Gastrocnemius medialis (tissue), 4 donors: ENCODE data around the gene DPP9. TPM values are rescaled to one million over a fixed set of nuclear protein-coding genes. Genes with fewer than 3 reads are reported as not detected.

ENCODE experiments used
- ATAC-seq, 2 donors: fragments of 150-250 bp; one replicate each; pipeline ENCODE4 v1.9.1; 2016
- DNase-seq, 2 donors: peaks; one replicate each; pipeline ENCODE4 v3.0.0-alpha.2; 2019
- H3K27ac ChIP-seq, 4 donors: fragments of 200-600 bp; sonication (generic); 1 replicate in 1 of 4; 2 replicates in 3 of 4; pipeline ENCODE4 v1.5.1; 2016 to 2018; ENCODE audit warnings: mild to moderate bottlenecking in 2 of 4, moderate library complexity in 1 of 4
- H3K27me3 ChIP-seq, 3 donors: fragments of 200-600 bp; sonication (generic) in 2 of 3; 1 replicate in 1 of 3; 2 replicates in 2 of 3; pipeline versions ENCODE4 v1.5.1 to v1.6.0; 2016 to 2019; ENCODE audit warnings: mild to moderate bottlenecking in 1 of 3, moderate library complexity in 1 of 3
- H3K36me3 ChIP-seq, 2 donors: fragments of 200-600 bp; sonication (generic) in 1 of 2; one replicate each; pipeline ENCODE4 v1.5.1; 2017 to 2018
- H3K4me1 ChIP-seq, 2 donors: fragments of 200-600 bp; sonication (generic) in 1 of 2; one replicate each; pipeline ENCODE4 v1.5.1; 2016 to 2017; ENCODE audit warnings: mild to moderate bottlenecking in 2 of 2
- H3K4me3 ChIP-seq, 4 donors: fragments of 200-600 bp; sonication (generic) in 3 of 4; 1 replicate in 1 of 4; 2 replicates in 3 of 4; pipeline ENCODE4 v1.5.1; 2016 to 2019; ENCODE audit warnings: mild to moderate bottlenecking in 2 of 4
- H3K9me3 ChIP-seq, 3 donors: fragments of 200-600 bp; sonication (generic) in 2 of 3; 1 replicate in 1 of 3; 2 replicates in 2 of 3; pipeline ENCODE4 v1.5.1; 2016 to 2019
- POLR2A ChIP-seq, 2 donors: fragments of 450-650 bp; IDR thresholded peaks; one replicate each; pipeline ENCODE4 v1.6.1; 2017; ENCODE audit warnings: antibody characterized with exemption in 2 of 2, mild to moderate bottlenecking in 2 of 2, moderate library complexity in 2 of 2
- in situ Hi-C, 4 donors: fragments of 200-750 bp; cut with MboI; loops; one replicate each; pipeline versions ENCODE4 v1.15.0 to v1.8.0; 2017; ENCODE audit warnings: low sequenced_read_pairs in 4 of 4
- intact Hi-C: fragments of 100-400 bp; cut with DNase I; formaldehyde crosslinking; loops from one replicate; pipeline ENCODE4 v1.15.1; 2023; ENCODE audit warnings: low total_unique reads
- total RNA-seq, 4 donors: library from RNA; depleted of rRNA; stranded (reverse); fragments of >200 nt; gene quantifications; one replicate each; pipeline versions ENCODE4 v1.1.0 to v1.2.3, GENCODE V29; 2016
- TF ChIP-seq, protein P1 (sequence below), 5 experiments: fragments of 450-650 bp in 3 of 5; fragments of 200-600 bp in 2 of 5; sonication (generic) in 2 of 5; IDR thresholded peaks in 4 of 5; conservative IDR thresholded peaks in 1 of 5; 1 replicate in 4 of 5; 2 replicates in 1 of 5; pipeline ENCODE4 v1.5.1; 2016 to 2019; ENCODE audit warnings: antibody characterized with exemption in 5 of 5, mild to moderate bottlenecking in 3 of 5, moderate library complexity in 3 of 5

The DPP9 gene
- total RNA-seq, 4 donors from 2014 or later, result 92.6 to 208 (median 148) TPM

GRCh38 chr19:4742723-4743646, 19.3 kb upstream of the DPP9 start:
- Histone ChIP-seq H3K27me3 (peaks cover under 1 to 2% (median 1%) of the 10 kb centered on the region in 3 donors), H3K9me3 (no peaks in the 10 kb centered on the region), H3K27ac (peak overlapping the region; percentile 25 to 48 (median 33)), H3K36me3 (no peaks in the 10 kb centered on the region), H3K4me3 (no peak overlapping the region), H3K4me1 (peaks cover 4 to 14% of the 10 kb centered on the region in 2 donors)
- peak in 1 of 2 donors; percentile 11 for ATAC-seq
- no peak for TF ChIP-seq POLR2A (IDR thresholded peaks at IDR 0.05)
- TF ChIP-seq, protein P1, sequence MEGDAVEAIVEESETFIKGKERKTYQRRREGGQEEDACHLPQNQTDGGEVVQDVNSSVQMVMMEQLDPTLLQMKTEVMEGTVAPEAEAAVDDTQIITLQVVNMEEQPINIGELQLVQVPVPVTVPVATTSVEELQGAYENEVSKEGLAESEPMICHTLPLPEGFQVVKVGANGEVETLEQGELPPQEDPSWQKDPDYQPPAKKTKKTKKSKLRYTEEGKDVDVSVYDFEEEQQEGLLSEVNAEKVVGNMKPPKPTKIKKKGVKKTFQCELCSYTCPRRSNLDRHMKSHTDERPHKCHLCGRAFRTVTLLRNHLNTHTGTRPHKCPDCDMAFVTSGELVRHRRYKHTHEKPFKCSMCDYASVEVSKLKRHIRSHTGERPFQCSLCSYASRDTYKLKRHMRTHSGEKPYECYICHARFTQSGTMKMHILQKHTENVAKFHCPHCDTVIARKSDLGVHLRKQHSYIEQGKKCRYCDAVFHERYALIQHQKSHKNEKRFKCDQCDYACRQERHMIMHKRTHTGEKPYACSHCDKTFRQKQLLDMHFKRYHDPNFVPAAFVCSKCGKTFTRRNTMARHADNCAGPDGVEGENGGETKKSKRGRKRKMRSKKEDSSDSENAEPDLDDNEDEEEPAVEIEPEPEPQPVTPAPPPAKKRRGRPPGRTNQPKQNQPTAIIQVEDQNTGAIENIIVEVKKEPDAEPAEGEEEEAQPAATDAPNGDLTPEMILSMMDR (IDR thresholded peaks at IDR 0.05 in 4 of 5, conservative IDR thresholded peaks at IDR 0.05 in 1 of 5), result no peak
- in situ Hi-C loops (no loop called here), intact Hi-C loops (no loop called here)
- no peak for DNase-seq

- Histone ChIP-seq H3K27me3 (no peaks in the 10 kb centered on the region), H3K9me3 (no peaks in the 10 kb centered on the region), H3K36me3 (no peaks in the 10 kb centered on the region), H3K4me1 (peaks cover 2 to 12% of the 10 kb centered on the region in 2 donors), H3K27ac (no peak overlapping the region), H3K4me3 (no peak overlapping the region)
- ATAC-seq (no peak), DNase-seq (no peak)
- no peak for TF ChIP-seq POLR2A (IDR thresholded peaks at IDR 0.05)
- TF ChIP-seq, protein P1 (IDR thresholded peaks at IDR 0.05 in 4 of 5, conservative IDR thresholded peaks at IDR 0.05 in 1 of 5), result no peak
- in situ Hi-C loops (no loop called here), intact Hi-C loops (no loop called here)
These were observed 16.4 kb upstream of the DPP9 start for GRCh38 chr19:4740092-4740491.

- Histone ChIP-seq H3K9me3 (no peaks in the 10 kb centered on the region), H3K27me3 (no peaks in the 10 kb centered on the region), H3K4me1 (peaks cover 0 to 3% of the 10 kb centered on the region in 2 donors), H3K4me3 (no peak overlapping the region), H3K27ac (no peak overlapping the region), H3K36me3 (no peaks in the 10 kb centered on the region)
- peak; percentile 52 to 58 for DNase-seq
- peak; percentile 50 to 65 for ATAC-seq
- peak in 1 of 2 donors; percentile 65 for TF ChIP-seq POLR2A (IDR thresholded peaks at IDR 0.05)
- TF ChIP-seq, protein P1 (IDR thresholded peaks at IDR 0.05 in 4 of 5, conservative IDR thresholded peaks at IDR 0.05 in 1 of 5), result no peak
- intact Hi-C loops (no loop called here), in situ Hi-C loops (no loop called here)
These were observed 15.1 kb upstream of the DPP9 start for GRCh38 chr19:4738734-4739133.

DNA sequence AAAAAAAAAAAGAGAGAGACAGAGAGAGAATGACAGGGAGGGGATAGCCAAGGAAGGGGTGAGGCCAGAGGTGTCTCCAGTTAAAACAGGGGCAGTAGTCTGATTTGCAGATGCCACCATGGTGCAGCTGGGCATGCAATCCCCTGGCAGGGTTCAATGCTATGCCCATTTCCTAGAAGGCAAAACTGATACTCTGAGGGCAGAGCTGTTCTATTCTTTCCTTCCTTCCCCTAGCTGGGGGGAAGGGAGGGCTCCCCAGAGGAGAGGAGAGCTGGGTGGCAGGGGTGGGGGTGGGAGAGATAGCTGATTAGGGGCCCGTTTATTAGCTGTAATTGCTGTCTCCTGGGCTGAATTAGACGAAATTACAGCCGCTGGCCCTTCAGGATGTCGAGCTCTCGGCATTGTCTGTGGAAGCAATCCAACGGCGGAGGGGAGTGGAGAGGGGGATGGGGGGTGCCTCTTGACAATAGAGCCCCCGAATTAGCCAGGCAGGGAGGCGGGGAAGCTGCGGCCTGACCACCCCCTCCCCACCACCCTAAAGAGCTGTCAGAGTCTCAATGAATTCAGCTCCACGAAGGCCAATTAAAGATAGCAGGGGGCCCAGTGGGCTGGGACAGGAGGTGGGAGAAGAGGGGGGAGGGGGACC, 14.4 kb upstream of the DPP9 start:
- no peaks in the 10 kb centered on the region for H3K27me3 ChIP-seq
- H3K4me1 ChIP-seq, result peaks cover 0 to 3% of the 10 kb centered on the region in 2 donors
- in situ Hi-C loops, result no loop called here
- ATAC-seq (no peak), DNase-seq (no peak)
- no peaks in the 10 kb centered on the region for H3K36me3 ChIP-seq
- no peak overlapping the region for H3K27ac ChIP-seq
- no peaks in the 10 kb centered on the region for H3K9me3 ChIP-seq
- no peak for TF ChIP-seq POLR2A (IDR thresholded peaks at IDR 0.05)
- TF ChIP-seq, protein P1 (IDR thresholded peaks at IDR 0.05 in 4 of 5, conservative IDR thresholded peaks at IDR 0.05 in 1 of 5), result no peak
- no peak overlapping the region for H3K4me3 ChIP-seq
- intact Hi-C loops, result no loop called here
